HG02623 (cell line): ENCODE results near the gene KPNA2.
"Not testable (repeated sequence)": the region's sequence is repeated elsewhere in the genome, so short reads cannot be mapped to it uniquely, and the experiment has no call there.

Experiments
- ATAC-seq: cut with Tn5 transposase; IDR thresholded peaks from one replicate; pipeline ENCODE4 v1.9.1; 2021; ENCODE audit warnings: moderate library complexity; ENCODE audit not compliant: unreplicated experiment

Gene KPNA2

DNA sequence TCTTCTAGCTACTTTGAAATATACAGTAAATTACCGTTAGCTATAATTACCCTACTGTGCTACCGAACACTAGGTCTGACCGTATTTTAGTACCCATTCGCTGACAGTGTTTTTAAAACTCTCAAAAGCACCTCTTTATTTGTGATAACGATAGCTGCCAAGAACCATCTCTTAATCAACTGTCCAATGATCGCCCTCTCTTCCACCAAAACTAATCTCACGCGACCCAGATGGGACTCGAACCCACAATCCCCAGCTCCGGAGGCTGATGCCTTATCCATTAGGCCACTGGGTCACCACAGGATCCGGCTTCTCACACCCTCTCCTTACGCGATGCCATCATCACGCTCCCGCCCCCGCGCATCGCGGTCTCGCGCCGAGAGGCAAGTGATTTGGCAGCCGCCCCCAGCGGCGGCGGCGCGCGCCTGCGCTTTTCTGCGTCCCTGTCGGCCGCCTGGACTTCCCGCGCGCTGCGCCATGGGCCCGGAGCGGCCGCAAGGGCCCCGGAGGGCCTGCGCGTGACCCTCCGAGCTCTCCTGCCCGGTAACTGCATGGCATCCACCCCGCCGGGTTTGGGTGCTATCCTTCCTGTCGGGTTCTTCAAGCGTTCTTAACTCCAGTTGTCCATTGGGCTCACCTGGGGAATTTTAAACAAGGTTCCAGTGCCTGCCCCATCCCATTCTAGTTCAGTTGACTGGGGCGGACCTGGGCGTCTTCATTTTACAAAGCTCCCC, 15.7 kb upstream of the KPNA2 start:
- ATAC-seq = peak; percentile 87

GRCh38 chr17:68020409-68020756, 15.2 kb upstream of the KPNA2 start:
- ATAC-seq = no peak

- not testable (repeated sequence) for ATAC-seq
Observed at GRCh38 chr17:68020791-68021190, 14.7 kb upstream of the KPNA2 start.

GRCh38 chr17:68021963-68022362, 13.6 kb upstream of the KPNA2 start:
- ATAC-seq = no peak

GRCh38 chr17:68022547-68022946, 13.0 kb upstream of the KPNA2 start:
- not testable (repeated sequence) for ATAC-seq

DNA sequence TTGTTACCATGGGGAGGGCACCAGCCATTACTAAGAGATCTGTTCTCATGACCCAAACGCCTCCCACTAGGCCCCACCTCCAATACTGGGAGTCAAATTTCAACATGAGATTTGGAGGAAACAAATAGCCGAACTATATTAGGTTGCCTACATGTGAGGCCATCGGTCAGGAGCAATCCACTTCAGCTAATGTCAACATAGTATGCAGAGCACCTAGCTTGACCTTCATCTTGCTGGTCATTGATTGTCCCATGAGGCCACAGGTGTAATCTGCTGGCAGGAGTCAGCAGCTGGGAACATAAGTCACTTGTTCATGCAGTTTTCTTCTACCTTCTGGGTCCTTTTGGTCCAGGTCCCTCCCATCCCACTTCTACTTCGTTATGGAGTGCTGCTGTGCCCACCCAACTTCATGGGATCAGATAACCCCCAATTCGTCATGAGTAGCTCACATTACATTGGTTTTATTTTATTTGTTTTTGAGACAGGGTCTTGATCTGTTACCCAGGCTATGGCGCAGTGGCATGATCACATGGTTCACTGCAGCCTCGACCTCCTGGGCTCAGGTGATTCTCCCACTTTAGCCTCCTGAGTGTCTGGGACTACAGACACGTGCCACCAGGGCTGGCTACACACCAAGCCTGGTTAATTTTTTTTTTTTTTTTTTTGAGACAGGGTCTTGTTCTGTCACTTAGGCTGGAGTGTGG, 5.9 kb upstream of the KPNA2 start:
- no peak for ATAC-seq

GRCh38 chr17:68033636-68034451, 1.7 kb upstream of the KPNA2 start:
- ATAC-seq = no peak

GRCh38 chr17:68034452-68034776, 1.1 kb upstream of the KPNA2 start:
- no peak for ATAC-seq

- ATAC-seq = peak; percentile 80
Observed at GRCh38 chr17:68035131-68035522, 408 bp upstream of the KPNA2 start.

- no peak for ATAC-seq
Observed at GRCh38 chr17:68036304-68037147, 991 bp downstream of the KPNA2 start.

DNA sequence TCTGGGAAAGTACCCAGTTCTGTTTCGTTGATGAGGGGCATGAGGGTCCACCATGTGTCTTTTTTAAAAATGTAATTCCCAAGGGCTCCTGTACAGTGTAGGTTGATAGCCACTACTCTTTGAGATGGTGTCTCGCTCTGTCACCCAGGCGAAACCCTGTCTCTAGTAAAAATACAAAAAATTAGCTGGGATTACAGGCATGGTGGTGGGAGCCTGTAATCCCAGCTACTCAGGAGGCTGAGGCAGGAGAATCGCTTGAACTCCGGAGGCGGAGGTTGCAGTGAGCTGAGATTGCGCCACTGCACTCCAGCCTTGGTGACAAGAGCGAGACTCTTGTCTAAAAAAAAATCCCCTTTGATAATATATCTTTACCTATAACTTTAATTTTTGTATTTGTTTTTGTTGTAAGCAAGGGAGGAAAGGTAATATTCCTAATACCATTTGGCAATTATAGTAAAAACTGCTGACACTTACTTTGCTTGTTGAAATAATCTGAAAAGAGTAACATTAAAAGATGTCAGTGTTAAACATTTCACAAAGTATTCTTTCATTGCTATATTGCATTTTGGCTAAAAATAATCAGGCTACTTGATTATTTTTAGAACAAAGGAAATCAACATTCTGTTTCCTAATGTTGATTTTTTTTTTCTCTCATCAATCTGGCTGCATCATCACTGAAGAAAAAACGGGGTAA, 11.8 kb downstream of the KPNA2 start:
- ATAC-seq = no peak

DNA sequence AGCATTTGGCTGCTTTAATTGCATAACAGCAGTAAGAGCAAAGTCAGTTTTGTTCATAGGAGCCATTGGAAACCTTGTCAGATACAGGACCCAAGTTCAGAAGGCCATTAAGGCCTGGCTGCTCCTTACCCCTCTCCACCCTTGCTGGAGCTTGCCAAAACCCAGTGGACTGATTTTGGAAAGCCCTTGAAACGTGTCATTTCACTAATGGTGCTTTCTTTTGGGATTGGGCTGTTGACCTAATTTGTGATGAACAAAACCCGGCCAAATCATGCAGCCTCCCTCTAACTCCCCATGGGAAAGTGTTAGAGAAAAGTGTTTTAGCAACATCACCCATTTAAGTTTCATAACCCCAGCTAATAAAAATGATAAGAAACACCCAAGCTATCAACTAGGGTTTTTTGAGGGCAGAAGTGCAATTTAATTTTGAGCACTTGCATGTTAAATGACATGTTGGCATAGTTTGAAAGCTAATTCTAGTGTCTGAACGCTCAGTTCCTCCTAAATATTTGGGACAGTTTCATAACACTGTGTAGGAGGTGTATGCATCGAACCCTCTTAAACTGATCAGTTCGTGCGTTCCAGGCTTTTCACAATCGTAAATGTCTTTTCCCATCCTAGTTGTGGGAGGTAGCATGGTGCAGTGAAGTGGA, 12.5 kb downstream of the KPNA2 start:
- ATAC-seq = not testable (repeated sequence)

DNA sequence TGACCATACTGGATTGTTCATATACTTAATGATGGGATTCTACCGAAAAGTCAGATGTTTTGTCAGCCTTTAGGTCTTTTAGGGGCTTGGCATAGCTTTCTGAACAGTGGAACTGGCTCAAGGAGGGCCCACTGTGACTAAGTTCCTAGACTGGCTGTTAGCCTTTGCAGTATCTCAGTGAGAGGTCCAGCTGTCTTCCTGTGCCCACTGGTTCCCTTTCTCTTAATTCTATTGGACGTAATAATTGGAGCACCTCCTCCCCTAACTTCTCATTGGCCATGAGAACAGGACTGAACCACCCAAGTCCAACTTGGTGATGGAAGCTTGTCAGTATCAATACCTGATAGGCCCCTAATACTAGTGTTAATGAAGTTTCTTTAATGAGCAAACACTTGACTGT, 13.5 kb downstream of the KPNA2 start:
- ATAC-seq = no peak

GRCh38 chr17:68049812-68050437, 14.4 kb downstream of the KPNA2 start:
- not testable (repeated sequence) for ATAC-seq

DNA sequence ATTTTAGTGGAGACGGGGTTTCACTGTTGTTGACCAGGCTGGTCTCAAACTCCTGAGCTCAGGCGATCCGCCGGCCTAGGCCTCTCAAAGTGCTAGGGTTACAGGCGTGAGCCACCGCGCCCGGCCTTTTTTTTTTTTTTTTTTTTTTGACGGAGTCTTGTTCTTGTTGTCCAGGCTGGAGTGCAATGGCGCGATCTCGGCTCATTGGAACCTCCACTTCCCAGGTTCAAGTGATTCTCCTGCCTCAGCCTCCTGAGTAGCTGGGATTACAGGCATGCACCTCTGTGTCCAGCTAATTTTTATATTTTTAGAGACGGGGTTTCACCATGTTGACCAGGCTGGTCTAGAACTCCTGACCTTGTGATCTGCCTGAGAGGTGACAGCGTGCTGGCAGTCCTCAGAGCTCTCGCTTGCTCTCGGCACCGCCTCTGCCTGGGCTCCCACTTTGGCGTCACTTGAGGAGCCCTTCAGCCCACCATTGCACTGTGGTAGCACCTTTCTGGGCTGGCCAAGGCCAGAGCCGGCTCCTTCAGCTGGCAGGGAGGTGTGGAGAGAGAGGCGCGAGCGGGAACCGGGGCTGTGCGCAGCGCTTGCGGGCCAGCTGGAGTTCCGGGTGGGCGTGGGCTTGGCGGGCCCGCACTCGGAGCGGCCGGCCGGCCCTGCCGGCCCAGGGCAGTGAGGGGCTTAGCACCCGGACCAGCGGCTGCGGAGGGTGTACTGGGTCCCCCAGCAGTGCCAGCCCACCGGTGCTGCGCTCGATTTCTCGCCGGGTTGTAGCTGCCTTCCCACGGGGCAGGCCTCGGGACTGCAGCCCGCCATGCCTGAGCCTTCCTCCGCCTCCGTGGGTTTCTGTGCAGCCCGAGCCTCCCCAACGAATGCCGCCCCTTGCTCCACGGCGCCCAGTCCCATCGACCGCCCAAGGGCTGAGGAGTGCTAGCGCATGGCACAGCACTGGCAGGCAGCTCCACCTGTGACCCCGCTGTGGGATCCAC, 16.1 kb downstream of the KPNA2 start:
- not testable (repeated sequence) for ATAC-seq

DNA sequence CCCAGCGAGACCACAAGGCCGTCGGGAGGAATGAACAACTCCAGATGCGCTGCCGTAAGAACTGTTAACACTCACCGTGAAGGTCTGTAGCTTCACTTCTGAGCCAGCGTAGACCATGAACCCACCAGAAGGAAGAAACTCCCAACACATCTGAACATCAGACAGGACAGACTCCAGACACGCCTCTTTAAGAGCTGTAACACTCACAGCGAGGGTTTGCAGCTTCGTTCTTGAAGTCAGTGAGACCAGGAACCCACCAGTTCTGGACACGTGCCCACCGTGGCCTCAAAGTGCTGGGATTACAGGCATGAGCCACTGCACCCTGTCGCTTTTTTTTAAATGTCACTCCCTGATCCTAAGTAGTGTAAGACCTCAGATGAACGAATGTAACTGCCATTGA, 17.3 kb downstream of the KPNA2 start:
- ATAC-seq = no peak

DNA sequence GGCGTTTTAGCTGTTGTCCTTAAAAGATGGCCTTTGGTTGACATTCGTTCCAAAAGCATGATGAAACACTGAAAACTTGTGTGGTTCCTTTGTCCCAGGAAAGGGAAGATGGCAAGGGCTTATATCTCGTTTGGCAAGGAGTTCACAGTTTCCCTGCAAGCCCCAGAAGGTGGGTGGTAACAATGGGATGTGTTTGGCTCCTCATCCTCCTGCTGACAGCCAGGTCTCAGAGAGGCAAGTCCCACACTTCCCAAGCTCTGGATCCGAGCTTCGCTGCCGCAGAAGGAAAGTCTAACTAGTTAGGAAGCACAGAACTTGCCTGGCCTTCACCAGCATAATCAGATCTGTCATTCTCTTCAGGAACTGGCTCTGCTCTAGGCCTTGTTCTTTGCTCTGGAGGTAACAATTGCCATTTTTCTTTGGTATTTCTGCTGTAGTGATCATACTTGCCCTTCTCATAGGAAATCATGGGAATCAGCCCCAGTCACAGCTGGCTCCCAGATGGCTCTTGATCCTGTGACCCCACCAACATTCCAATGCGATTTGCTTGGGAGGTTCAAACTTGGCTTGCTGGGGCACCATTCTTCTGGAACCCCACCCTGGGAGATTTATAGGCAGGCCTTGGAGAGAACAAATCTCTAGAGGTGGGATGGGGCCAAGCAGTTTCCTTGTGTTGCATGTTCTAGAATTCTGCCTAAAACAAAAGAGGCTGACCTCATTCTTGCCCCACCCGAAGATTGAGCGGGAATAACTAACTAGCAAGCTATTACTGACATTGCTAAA, 17.9 kb downstream of the KPNA2 start:
- no peak for ATAC-seq
